GM20000 (cell line): ENCODE measurements around the gene ZNF837.

Experiments
- DNase-seq: peaks from one replicate; pipeline ENCODE4 v3.0.0; 2012; ENCODE audit warnings: low spot score
- CTCF ChIP-seq: IDR thresholded peaks from 2 replicates; pipeline ENCODE4 v1.5.1; 2012; ENCODE audit warnings: mild to moderate bottlenecking, control low read depth; ENCODE audit errors: extremely low read depth, missing control alignments

The ZNF837 gene

GRCh38 chr19:58362272-58362994 lies 18.4 kb downstream of the ZNF837 start, which contains the start of gene ZNF497:
TSS of gene ZNF497 (minus strand) at chr19:58362751. CDS start at chr19:58357635, 5,116 bp downstream.
- peak; percentile 100 for DNase-seq
- TF ChIP-seq CTCF = no peak

DNA sequence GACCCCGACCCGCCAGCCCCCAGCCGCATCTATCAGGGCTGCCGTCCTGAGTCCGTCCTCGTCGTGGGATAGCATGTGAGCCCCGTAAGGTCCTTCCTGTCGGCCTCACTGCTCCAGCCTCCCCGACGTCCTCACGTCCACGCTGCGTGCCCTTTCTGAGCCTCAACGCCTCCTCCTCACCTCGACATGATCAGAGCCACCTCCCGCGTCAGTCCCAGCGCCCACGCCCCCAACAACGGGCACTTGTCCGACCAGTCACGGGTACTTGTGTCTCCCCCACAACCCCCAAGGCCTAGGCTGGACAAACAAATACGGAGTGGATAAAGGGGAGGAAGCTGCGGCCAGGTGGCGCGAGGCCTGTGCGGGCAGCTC lies 18.9 kb downstream of the ZNF837 start:
- peak; percentile 76 for DNase-seq

DNA sequence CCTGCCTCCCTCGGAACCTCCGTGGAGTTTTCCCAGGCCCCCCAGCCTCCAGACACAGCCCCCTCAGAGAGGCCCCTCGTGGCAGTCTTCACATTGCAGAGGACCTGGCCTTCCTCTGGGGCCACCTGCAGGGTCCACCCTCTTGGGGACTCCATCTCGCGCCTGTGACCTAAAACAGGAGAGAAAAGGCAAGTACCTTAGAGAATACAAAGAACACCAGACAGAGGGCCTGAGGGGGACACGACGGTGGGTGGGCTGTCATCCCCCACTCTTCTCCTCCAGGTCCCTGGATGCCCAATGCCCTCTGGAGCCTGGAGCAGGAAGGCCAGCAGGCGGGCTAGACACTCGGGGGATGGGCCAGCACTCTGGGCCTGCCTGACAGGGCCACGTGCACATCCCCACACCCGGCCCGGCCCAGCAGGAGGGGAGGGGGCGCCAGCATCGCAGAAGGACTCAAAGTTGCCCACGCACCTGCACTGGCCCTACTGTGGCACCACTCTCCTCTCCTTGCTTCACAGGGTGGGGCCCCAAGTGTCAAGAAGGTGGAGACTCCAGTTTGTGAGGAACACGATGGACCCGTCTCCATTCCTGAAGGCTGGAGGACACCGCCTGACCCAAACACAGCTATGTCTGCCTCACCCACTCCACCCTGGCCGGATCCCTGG lies 23.2 kb downstream of the ZNF837 start:
- DNase-seq = no peak

More for the DNA sequence above, 18.9 kb downstream of the ZNF837 start:
- TF ChIP-seq CTCF = no peak

DNA sequence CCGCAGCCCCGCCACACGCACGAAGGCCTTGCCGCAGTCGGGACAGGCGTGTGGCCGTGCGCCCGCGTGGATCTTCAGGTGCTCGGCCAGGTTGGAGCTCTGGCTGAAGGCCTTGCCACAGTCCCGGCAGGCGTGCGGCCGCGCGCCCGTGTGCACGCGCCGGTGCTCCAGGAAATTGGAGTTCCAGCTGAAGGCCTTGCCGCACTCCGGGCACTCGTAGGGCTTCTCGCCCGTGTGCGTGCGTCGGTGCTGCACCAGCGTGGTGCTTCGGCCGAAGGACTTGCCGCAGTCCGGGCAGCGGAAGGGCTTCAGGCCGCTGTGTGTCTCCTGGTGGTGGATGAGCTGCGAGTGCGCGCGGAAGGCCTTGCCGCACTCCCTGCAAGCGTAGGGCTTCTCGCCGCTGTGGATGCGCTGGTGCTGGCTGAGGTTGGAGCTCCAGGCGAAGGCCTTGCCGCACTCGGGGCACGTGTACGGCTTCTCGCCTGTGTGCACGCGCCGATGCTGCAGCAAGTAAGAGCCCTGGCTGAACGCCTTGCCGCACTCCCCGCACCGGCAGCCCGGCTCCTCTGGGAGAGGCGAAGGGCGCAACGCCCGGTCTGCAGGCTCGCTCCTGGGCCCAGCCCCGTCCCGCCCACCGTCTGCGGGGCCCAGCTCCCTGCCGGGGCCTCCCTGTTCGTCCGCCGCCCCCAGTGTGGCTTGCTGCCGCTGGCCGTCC lies 23.9 kb downstream of the ZNF837 start:
- TF ChIP-seq CTCF = no peak
- DNase-seq = no peak

More for the DNA sequence above, 23.2 kb downstream of the ZNF837 start:
- no peak for TF ChIP-seq CTCF

- no peak for TF ChIP-seq CTCF
- DNase-seq = no peak
Measured at GRCh38 chr19:58355908-58356765, 24.7 kb downstream of the ZNF837 start.

DNA sequence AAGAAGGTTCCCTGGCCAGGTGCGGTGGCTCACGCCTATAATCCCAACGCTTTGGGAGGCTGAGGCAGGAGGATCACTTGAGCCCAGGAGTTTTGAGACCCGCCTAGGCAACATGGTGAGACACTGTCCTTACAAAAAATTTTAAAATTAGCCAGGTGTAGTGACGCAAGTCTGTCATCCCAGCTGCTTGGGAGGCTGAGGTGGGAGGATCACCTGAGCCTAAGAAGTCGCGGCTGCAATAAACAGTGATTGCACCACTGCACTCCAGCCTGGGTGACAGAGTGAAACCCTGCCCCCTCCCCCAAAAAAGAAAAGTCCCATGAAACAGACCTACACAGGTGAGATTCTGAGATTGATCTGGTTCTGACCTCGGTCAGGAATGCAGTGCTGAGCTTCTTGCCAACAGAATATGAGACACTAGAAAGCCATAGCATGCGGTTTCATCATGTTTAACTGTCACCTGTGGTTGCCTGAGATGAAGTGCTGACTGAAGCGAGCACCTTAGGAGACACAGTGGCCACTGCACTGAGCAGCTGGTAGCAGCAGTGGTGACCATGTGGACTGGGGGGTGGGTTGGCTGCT lies 25.5 kb downstream of the ZNF837 start:
- no peak for TF ChIP-seq CTCF
- no peak for DNase-seq
